ENCODE measurements around the gene GLIS2.

Gene GLIS2

DNA sequence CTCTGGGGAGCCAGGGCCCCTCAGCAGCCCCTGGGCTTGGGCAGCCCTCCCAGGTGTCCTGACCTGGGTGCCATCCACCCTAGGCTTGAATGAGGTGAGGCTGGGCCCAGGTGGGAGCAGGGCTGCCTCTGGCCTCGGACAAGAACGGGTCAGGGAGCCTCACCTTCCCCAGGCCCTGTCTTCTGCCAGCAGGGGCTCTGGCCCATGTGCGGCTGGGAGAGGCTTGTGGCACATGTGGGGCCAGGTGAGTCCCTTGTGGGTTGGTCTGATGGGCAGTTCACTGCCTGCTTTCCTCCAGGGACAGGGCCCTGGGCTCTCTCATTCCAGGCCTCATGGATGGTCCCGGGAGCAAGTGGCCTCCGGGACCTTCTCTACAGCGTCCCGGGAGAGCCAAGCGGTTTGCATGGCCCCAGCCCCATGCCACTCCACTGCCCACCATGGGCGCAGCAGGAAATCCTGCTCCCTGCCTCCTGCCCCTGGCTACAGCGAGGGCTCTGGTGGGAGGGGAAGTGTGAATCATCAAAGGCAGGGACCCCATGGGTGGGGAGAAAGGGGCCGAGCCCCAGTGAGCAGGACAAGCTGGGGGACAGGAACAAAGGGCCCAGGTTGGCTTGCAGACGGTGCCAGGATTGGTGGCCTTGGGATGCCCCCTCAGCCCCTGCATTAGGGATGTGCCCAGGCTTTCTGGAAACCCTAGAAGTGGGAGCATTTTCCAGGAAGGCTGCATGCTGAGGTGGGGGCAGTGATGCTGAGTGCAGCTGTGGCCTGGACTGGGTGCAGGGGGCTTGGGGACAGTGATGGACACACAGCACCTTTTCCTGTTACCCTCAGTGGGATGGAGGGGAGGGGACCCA is 68.0 kb downstream of the GLIS2 start:
- H3K4me3 ChIP-seq (ENCODE audit: low read depth, low read length), result no peak overlapping the region
- DNase-seq, result no peak
- no peak overlapping the region for H3K27ac ChIP-seq
- H3K36me3 ChIP-seq, result no peaks in the 10 kb centered on the region
- H3K9me3 ChIP-seq (ENCODE audit: severe bottlenecking), result no peaks in the 10 kb centered on the region
- no peaks in the 10 kb centered on the region for H3K27me3 ChIP-seq (ENCODE audit: insufficient read depth, low read depth, severe bottlenecking)
- TF ChIP-seq, protein P1, sequence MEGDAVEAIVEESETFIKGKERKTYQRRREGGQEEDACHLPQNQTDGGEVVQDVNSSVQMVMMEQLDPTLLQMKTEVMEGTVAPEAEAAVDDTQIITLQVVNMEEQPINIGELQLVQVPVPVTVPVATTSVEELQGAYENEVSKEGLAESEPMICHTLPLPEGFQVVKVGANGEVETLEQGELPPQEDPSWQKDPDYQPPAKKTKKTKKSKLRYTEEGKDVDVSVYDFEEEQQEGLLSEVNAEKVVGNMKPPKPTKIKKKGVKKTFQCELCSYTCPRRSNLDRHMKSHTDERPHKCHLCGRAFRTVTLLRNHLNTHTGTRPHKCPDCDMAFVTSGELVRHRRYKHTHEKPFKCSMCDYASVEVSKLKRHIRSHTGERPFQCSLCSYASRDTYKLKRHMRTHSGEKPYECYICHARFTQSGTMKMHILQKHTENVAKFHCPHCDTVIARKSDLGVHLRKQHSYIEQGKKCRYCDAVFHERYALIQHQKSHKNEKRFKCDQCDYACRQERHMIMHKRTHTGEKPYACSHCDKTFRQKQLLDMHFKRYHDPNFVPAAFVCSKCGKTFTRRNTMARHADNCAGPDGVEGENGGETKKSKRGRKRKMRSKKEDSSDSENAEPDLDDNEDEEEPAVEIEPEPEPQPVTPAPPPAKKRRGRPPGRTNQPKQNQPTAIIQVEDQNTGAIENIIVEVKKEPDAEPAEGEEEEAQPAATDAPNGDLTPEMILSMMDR (IDR thresholded peaks at IDR 0.05; ENCODE audit: low read depth, low read length), result no peak

DNA sequence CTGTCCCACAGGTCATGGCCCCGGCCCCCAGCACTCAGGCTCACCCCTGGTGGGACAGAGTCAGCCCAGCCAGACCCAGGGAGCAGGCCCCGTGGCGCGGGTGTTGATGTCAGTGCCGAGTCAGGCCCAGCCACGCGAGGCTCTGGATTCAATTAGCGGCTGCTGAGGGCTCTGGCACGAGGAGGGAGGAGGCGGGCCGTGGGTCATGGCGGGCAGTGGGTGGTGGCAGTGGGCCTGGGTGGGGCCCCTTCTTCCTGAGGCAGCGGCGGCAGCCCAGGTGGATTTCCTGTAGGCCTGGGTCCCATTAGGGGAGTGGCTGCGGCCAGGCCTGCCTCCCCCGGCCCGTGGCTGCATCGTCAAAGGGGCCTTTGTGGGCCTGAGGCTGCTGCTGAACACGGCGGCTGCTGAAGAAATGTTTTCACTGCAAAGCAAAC is 68.7 kb downstream of the GLIS2 start:
- TF ChIP-seq, protein P1 (IDR thresholded peaks at IDR 0.05; ENCODE audit: low read depth, low read length), result no peak
- H3K4me3 ChIP-seq (ENCODE audit: low read depth, low read length), result no peak overlapping the region
- DNase-seq, result no peak
- no peaks in the 10 kb centered on the region for H3K9me3 ChIP-seq (ENCODE audit: severe bottlenecking)
- H3K27me3 ChIP-seq (ENCODE audit: insufficient read depth, low read depth, severe bottlenecking), result no peaks in the 10 kb centered on the region
- no peak overlapping the region for H3K27ac ChIP-seq
- no peaks in the 10 kb centered on the region for H3K36me3 ChIP-seq

DNA sequence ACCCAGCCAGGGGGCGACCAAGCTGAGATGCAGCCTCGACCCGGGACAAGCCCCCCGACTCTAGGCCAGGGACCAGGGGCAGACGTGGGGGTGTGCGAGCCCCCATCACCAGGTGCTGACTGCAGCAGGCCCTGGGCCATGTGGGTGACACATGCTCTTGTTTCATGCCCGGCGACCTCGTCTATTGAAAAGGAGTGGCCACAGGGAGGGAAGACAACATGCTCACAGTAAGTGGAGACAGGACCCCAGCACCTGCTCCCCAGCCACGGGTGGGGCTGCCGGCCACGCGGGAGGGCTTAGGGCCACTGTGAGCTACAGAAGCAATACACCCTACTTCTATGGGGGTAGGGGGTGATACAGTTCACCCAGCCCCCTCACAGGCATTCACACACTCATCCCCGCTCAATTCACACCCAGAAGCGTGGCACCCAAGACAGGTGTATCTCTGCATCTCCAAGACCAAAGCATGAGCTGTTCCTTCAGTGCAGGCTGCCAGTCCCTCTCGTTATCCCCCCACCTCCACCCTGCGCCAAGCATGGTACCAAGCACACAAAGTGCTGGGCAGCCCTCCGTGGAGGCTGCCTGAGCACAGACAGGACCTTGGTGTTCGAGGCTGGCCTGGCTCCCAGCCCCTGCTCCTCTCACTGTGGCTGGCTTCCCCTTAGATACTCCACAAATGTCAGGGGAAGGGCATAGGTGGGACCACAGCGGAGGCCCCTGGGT is 69.4 kb downstream of the GLIS2 start:
- Histone ChIP-seq H3K9me3 (ENCODE audit: severe bottlenecking) (no peaks in the 10 kb centered on the region), H3K4me3 (ENCODE audit: low read depth, low read length) (no peak overlapping the region), H3K27ac (no peak overlapping the region), H3K27me3 (ENCODE audit: insufficient read depth, low read depth, severe bottlenecking) (no peaks in the 10 kb centered on the region), H3K36me3 (no peaks in the 10 kb centered on the region)
- no peak for DNase-seq
- TF ChIP-seq, protein P1 (IDR thresholded peaks at IDR 0.05; ENCODE audit: low read depth, low read length), result no peak

DNA sequence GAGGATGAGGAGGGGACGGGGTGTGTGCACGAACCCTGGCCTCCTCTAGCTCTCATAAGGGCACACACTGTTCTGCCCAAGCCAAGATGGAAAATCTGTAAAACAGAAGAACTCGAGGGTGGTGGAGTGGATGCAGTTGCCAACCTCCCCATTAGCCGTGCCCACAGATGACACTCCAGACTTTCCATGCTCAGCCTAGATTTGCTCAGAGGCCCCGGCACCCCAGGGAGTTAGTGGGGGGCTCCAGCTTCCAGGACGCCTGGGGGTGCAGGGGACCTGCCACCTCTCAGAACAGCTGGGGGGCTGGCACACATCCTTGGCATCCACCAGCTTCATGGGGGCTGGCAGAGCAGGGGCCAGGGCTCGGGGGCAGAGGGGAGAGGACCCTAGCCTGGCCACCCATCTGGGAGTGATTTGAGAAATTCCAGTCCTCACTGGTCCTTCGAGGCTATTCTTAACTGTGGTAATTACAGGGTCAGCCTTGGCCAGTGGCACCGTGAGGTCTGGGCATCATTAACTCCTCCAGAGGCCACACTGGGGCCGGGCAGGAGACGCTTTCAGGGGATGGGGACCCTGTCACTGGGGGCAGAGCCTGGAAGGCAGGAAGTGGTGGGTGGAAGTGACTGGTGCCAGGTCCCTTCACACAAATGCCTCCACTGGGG is 70.1 kb downstream of the GLIS2 start:
- no peak for DNase-seq
- Histone ChIP-seq H3K4me3 (ENCODE audit: low read depth, low read length) (no peak overlapping the region), H3K27me3 (ENCODE audit: insufficient read depth, low read depth, severe bottlenecking) (no peaks in the 10 kb centered on the region), H3K27ac (no peak overlapping the region), H3K36me3 (no peaks in the 10 kb centered on the region), H3K9me3 (ENCODE audit: severe bottlenecking) (no peaks in the 10 kb centered on the region)
- TF ChIP-seq, protein P1 (IDR thresholded peaks at IDR 0.05; ENCODE audit: low read depth, low read length), result no peak

DNA sequence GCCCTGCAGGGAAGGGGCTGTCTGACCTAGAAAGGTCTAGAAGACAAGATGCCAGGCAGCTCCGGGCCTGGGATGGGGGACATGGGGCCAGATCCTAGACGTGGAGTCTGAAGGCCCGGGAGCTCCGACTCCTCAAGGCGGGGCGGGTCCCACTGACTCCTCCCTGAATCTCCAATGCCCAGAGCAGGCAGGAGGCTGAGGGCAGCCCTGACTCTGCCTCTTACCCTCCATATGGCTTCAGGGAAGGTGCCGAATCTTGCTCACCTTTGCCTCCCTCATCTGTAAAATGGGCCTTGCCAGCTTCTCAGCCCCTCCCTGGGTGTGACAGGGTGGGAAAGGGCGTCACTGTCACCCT is 70.6 kb downstream of the GLIS2 start:
- Histone ChIP-seq H3K9me3 (ENCODE audit: severe bottlenecking) (no peaks in the 10 kb centered on the region), H3K27ac (no peak overlapping the region), H3K4me3 (ENCODE audit: low read depth, low read length) (no peak overlapping the region), H3K36me3 (no peaks in the 10 kb centered on the region), H3K27me3 (ENCODE audit: insufficient read depth, low read depth, severe bottlenecking) (no peaks in the 10 kb centered on the region)
- TF ChIP-seq, protein P1 (IDR thresholded peaks at IDR 0.05; ENCODE audit: low read depth, low read length), result no peak
- DNase-seq, result no peak

Measured in WERI-Rb-1 (cell line).